ENCODE results near the gene TFB1M. TPM values are rescaled to one million over a fixed set of nuclear protein-coding genes. Genes with fewer than 3 reads are reported as not detected.

Gene TFB1M
- total RNA-seq, 1 donor from 2014 or later, result 19.1 TPM

DNA sequence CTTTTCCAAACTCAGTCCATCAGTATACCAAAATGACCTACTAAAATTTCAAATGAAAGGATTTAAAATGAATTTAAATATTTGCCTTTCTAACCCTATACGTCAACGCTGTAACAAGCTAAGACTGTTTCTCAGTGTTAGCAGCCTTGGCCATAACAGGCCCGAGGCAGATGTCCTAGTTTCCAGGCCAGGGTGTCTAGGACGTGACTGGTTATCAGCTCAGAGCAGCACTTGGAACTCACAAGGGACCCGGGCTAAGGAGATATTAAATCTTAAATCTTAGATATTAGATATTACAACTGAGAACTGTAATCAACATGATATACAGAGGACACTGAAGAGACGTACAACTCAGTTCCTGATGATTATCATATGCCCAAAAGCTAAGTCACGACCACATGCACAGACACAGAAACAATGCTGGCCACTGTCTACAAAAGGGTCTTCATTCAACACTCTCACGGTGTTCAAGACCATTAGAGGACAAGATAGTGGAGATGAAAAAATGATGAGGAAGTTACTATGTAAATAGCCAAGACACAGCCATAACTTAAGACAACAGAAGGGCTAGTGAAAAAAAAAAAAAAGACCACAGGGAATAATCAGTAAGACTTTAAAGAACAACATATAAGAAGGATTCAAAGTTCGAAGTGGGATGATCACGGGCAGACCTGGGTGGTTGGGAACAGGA lies 50.8 kb downstream of the TFB1M start, which contains the start of gene CLDN20:
Gene CLDN20, plus strand, starts transcription at position 641 of the 691 bp plus-strand sequence. CDS start 11,707 bp downstream, outside the sequence.
- no peaks in the 10 kb centered on the region for H3K9me3 Mint-ChIP-seq (ENCODE audit: unreplicated experiment)
- no peak within 1 kb of the TSS for H3K4me3 Mint-ChIP-seq (ENCODE audit: unreplicated experiment)
- H3K27ac Mint-ChIP-seq (ENCODE audit: unreplicated experiment), result peak within 1 kb of the TSS; percentile 90

DNA sequence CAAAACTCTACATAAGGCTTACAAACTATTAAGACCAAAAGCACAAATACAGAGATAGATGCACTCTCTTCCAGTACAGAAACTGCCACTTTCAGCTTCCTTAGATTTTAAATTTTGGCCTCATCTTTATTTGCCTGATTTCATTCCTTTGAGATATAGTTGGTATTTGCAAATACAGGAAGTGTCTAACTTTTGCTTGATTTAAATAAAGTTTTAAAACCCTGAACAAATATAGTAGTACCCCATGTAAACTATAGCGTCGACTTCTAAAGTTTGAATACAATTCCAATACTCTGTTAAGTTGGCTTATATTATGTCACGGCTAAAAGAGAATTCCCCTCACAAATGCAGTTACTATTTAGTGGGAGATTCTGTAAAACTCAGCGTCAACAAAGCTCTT lies 51.6 kb downstream of the TFB1M start:
- Mint-ChIP-seq H3K4me1 (ENCODE audit: unreplicated experiment) (peaks cover 19% of the 10 kb centered on the region), H3K27ac (ENCODE audit: unreplicated experiment) (no peak overlapping the region), H3K9me3 (ENCODE audit: unreplicated experiment) (no peaks in the 10 kb centered on the region), H3K27me3 (ENCODE audit: unreplicated experiment) (no peaks in the 10 kb centered on the region), H3K36me3 (ENCODE audit: unreplicated experiment) (peaks cover 20% of the 10 kb centered on the region), H3K4me3 (ENCODE audit: unreplicated experiment) (no peak overlapping the region)
- TF ChIP-seq, protein P1, sequence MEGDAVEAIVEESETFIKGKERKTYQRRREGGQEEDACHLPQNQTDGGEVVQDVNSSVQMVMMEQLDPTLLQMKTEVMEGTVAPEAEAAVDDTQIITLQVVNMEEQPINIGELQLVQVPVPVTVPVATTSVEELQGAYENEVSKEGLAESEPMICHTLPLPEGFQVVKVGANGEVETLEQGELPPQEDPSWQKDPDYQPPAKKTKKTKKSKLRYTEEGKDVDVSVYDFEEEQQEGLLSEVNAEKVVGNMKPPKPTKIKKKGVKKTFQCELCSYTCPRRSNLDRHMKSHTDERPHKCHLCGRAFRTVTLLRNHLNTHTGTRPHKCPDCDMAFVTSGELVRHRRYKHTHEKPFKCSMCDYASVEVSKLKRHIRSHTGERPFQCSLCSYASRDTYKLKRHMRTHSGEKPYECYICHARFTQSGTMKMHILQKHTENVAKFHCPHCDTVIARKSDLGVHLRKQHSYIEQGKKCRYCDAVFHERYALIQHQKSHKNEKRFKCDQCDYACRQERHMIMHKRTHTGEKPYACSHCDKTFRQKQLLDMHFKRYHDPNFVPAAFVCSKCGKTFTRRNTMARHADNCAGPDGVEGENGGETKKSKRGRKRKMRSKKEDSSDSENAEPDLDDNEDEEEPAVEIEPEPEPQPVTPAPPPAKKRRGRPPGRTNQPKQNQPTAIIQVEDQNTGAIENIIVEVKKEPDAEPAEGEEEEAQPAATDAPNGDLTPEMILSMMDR (IDR thresholded peaks at IDR 0.05), result no peak
- no peak for DNase-seq (ENCODE audit: extremely low spot score, unreplicated experiment)

More for the DNA sequence above, 50.8 kb downstream of the TFB1M start, which contains the start of gene CLDN20:
- TF ChIP-seq, protein P1 (IDR thresholded peaks at IDR 0.05), result no peak
- Mint-ChIP-seq H3K27me3 (ENCODE audit: unreplicated experiment) (no peaks in the 10 kb centered on the region), H3K36me3 (ENCODE audit: unreplicated experiment) (peaks cover 16% of the 10 kb centered on the region), H3K4me1 (ENCODE audit: unreplicated experiment) (peaks cover 22% of the 10 kb centered on the region)
- no peak for DNase-seq (ENCODE audit: extremely low spot score, unreplicated experiment)

DNA sequence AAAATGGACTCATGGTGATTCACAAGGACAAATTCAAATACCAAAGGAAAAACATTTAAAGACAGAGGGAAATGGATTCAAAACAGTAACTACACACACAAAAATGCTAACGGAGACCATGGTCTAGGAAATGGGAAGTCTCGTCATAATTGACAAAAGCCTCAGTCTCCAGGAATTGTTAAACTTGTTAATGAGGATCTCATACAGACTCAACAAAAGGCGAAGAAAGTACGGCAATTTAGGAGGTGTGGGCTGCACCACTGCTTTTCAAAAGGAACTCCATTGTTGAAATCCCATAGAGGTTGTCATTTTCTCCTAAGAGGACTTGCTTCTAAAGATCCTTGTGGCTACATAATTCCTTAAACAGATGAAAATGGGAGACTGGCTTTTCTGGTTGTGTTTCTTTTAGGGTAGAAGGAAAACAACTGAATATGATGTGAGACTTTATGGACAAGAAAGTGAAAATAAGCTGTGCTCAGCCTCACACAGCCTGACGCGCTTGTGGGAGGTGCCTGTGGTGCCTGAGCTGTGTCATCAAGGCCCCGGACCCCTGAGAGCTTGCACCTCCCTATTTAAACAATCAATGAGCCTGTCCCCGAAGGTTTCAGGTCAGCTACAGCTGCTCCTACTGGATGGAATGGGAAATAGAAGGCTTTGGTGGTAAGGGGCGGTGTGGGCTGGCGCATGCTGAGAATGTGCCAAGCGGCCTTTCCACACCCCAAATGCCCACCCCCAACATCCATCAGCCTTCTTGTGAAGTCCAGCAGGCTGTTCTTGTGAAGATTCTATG lies 53.0 kb downstream of the TFB1M start:
- peaks cover 25% of the 10 kb centered on the region for H3K36me3 Mint-ChIP-seq (ENCODE audit: unreplicated experiment)
- no peaks in the 10 kb centered on the region for H3K9me3 Mint-ChIP-seq (ENCODE audit: unreplicated experiment)
- no peak for DNase-seq (ENCODE audit: extremely low spot score, unreplicated experiment)
- no peak overlapping the region for H3K4me3 Mint-ChIP-seq (ENCODE audit: unreplicated experiment)
- H3K4me1 Mint-ChIP-seq (ENCODE audit: unreplicated experiment), result peaks cover 19% of the 10 kb centered on the region
- no peaks in the 10 kb centered on the region for H3K27me3 Mint-ChIP-seq (ENCODE audit: unreplicated experiment)
- TF ChIP-seq, protein P1 (IDR thresholded peaks at IDR 0.05), result no peak
- H3K27ac Mint-ChIP-seq (ENCODE audit: unreplicated experiment), result no peak overlapping the region

DNA sequence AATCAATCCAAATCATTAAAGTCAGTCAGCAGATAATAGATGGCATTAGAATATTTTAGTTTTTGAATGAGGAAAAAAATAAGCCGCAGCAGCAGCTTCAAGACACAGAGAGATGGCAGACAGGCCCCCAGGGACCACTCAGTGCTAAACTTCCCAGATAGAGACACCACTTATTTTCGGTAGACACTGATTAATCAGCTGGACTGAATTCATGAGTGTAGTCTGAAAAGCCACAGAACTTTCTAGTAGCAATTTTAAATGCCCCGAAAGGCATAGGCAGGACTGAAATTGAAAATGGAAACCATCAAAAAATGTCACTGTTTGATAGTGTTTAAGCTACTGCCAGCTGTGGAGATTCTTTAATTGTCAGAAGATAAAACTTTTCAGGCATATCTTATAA lies 53.6 kb downstream of the TFB1M start:
- Mint-ChIP-seq H3K4me1 (ENCODE audit: unreplicated experiment) (peaks cover 19% of the 10 kb centered on the region), H3K4me3 (ENCODE audit: unreplicated experiment) (no peak overlapping the region), H3K9me3 (ENCODE audit: unreplicated experiment) (no peaks in the 10 kb centered on the region), H3K36me3 (ENCODE audit: unreplicated experiment) (peaks cover 25% of the 10 kb centered on the region), H3K27me3 (ENCODE audit: unreplicated experiment) (no peaks in the 10 kb centered on the region), H3K27ac (ENCODE audit: unreplicated experiment) (no peak overlapping the region)
- TF ChIP-seq, protein P1 (IDR thresholded peaks at IDR 0.05), result no peak
- no peak for DNase-seq (ENCODE audit: extremely low spot score, unreplicated experiment)

DNA sequence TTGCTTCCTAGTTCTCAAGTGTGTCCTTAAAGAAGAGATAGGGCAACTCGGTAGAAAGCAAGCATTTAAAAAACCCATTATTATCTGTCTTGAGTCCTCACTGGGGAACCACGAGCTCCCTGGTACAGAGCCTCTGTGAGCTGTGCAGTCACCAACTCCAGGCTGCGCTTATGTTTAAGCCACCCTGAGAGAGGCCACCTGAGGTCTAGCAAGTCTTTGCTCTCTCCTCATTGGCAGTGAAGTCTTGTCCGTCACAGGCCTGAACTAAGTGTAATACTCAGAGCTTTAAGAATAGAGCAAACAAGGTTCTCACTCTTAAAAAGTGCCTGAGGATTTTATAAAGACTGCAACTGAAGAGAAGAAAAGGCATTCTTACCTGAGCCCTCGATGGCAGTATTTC lies 54.4 kb downstream of the TFB1M start:
- H3K27ac Mint-ChIP-seq (ENCODE audit: unreplicated experiment), result no peak overlapping the region
- H3K4me1 Mint-ChIP-seq (ENCODE audit: unreplicated experiment), result peaks cover 13% of the 10 kb centered on the region
- H3K4me3 Mint-ChIP-seq (ENCODE audit: unreplicated experiment), result no peak overlapping the region
- no peaks in the 10 kb centered on the region for H3K27me3 Mint-ChIP-seq (ENCODE audit: unreplicated experiment)
- TF ChIP-seq, protein P1 (IDR thresholded peaks at IDR 0.05), result no peak
- no peak for DNase-seq (ENCODE audit: extremely low spot score, unreplicated experiment)
- peaks cover 29% of the 10 kb centered on the region for H3K36me3 Mint-ChIP-seq (ENCODE audit: unreplicated experiment)
- no peaks in the 10 kb centered on the region for H3K9me3 Mint-ChIP-seq (ENCODE audit: unreplicated experiment)
